ENCODE measurements around the gene ZNF821.
"Not testable (repeated sequence)": the region's sequence is repeated elsewhere in the genome, so short reads cannot be mapped to it uniquely, and the experiment has no call there.

The ZNF821 gene

GRCh38 chr16:71855937-71856662 is 27.9 kb downstream of the ZNF821 start:
- no peak for DNase-seq

DNA sequence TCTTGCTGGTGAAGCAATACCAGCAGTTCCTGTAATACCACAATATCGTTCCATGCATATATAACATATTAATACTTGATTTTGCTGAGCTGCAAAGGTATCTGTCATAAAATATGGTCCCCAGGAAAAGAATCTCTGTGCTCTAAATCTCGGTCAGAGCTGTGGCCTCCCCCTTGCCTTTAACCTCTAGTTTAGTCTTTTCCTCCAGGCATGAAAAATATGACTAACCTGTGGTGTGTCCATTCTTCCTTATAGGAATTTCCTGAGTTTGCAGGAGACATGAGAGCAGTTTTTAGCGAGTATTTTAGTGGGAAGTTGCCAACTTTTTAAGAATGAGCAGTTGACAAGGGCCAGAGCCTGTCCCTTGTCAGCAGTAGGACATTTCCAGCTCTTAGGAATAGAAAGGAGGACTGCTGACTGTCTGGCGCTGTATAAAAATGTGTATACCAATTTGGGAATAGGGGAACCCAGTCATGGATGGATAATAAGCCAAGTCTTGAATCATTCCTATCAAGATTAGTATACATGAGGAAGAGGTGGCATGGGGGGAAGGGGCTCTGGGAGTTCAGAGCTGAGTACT is 29.5 kb downstream of the ZNF821 start:
- DNase-seq: peak; percentile 24

- no peak for DNase-seq
Measured at GRCh38 chr16:71853413-71853812, 30.6 kb downstream of the ZNF821 start.

DNA sequence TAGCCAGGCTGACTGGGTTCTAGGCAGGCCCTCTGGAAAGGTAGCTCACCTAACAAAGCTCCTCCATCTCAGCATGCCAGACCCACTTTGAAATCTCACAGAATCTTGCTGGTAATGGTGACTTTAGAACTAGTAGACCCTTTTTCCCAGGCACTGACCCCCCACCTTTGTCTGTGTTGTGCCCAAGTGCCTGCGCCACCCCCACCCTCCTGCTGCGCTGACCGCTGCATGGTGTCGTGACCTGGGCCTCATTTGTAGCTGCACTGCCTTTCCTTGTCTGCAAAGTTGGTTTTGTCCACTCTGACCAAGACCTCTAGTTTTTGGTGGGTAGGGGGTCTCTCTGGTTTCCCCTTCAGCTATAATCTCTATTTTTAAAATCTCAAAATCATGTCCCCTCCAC is 31.4 kb downstream of the ZNF821 start:
- DNase-seq: no peak

DNA sequence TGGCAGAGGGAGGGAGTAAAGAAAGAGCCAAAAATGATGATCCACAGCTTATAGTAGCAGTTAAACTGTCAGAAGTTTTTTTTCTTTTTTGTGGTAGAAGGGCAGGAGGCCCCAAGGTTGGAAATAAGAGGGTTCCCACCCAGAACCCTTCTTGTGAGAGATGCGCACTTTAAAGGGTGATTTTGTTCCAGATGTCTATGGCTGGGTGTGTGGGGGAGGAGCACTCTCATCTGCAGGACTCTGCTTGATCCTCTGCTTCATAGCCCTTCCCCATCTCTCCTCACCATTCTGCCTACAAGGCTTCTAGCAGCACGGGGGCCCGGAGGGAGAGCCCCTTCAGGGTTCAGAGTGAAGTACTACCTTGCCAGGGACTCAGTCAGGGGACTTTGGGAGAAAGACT is 31.8 kb downstream of the ZNF821 start:
- no peak for DNase-seq

- DNase-seq: no peak
Measured at GRCh38 chr16:71851746-71852145, 32.2 kb downstream of the ZNF821 start.

DNA sequence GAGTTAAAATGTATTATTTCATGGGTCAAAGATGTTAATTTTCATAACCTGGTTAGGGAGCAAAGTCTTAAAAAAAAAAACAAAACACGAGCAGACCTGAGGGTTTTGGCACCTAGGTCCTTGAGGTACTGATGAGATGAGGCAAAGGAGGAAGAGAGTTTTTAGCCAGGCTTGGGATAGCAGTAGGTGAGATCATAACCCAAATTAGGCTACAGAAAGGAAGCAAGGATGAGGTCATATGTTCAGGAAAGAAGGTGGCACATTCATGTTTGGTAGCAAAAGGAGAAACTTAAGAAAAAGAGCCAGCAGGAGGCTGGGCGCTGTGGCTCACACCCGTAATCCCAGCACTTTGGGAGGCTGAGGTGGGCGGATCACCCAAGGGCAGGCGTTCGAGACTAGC is 35.4 kb downstream of the ZNF821 start:
- no peak for DNase-seq

DNA sequence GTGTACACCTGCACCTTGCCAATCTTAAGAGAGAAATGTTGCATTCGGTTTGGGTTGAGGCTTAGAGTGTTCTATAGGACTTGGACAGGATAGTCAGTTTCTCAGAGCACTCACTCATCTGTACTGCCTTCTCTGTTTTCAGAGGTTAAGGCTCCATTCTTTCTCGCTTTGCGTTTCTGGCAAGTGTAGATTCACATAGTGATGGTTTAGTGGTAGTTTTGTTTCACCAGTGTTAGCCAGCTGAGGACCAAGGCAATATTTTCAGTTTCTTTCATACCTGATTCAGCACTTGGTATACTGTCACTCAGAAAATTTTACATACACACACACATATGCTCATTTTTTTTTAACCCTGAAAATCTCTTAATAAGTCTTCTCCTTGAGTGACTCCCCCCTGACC is 36.9 kb downstream of the ZNF821 start:
- DNase-seq: no peak

DNA sequence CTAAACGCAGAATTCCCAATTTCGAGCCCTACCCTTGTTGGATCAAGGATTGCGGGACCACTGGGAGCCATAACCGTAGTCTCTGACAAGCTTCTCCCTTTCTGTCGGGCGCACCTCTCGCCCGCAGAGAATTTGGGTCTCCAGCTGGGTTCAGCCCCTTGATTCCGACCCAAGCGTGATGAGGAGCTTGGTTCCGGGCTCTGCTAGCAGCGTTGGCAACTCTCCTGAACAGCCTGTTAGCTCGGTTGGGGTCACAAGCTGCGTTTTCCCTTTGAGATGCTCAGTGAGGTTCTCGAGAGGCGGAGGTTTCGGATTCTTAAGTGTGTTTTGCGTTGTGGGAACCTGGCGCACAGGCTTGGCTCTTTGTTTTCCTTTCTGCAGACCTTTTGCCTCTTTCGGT is 37.6 kb downstream of the ZNF821 start:
- DNase-seq: peak; percentile 9

GRCh38 chr16:71845639-71846430 is 38.1 kb downstream of the ZNF821 start, which contains the start of gene ATXN1L:
Gene ATXN1L (plus strand): TSS chr16:71845976. CDS start chr16:71849741, 3,765 bp downstream.
- DNase-seq: peak; percentile 90

GRCh38 chr16:71843572-71843971 is 40.4 kb downstream of the ZNF821 start:
- DNase-seq: no peak

DNA sequence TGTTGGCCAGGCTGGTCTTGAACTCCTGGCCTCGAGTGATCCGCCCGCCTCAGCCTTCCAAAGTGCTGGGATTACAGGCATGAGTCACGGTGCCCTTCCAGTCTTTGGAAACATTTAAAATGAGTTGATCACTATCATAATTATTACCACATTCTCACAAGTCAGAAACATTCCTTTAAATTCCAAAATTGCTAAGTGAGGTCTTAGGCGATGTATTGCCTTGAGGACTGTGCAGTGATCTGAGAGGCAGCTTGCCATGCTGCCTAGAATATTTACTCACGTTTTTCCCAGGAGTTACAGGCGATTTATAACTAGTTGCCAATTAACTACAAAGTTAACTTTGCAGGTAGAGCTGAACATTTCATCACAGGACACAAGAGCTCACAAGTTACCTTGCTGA is 43.9 kb downstream of the ZNF821 start:
- DNase-seq: peak; percentile 36

DNA sequence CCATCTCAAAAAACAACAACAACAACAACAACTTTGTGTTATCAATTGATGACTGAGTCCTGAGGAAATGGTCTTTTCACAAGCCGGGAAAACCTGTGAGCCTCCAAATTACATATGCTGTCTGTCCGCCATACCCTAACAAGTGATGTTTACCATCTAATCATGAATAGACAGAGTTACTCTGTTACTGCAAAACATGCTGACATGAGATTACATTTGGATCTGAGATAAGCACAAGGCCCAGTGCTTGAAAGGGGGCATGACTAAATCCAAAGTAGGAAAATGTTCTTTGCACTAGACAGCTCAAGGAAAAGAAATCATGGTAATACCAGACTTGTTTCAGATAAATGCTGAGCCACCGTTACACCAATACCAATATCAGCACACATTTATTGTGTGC is 46.8 kb downstream of the ZNF821 start:
- no peak for DNase-seq

DNA sequence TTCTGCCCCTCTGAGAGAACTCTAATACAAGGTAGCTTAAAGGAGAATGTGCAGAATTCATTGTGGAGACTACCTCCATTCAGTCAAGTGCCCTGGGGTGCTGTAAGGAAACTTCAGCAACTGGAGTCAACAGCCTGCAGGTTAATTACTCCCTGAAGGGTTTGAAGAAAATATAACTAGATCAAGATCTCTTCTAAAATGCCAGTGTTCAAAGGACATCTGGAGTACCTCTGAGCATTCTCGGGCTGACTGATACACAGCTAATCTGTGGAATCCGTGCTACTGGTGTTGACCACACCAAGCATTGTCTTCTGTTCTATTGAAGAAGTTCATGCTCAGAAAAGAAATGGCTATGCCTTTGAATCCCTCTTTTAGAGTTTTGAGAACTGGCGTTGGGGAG is 49.7 kb downstream of the ZNF821 start:
- DNase-seq: no peak

DNA sequence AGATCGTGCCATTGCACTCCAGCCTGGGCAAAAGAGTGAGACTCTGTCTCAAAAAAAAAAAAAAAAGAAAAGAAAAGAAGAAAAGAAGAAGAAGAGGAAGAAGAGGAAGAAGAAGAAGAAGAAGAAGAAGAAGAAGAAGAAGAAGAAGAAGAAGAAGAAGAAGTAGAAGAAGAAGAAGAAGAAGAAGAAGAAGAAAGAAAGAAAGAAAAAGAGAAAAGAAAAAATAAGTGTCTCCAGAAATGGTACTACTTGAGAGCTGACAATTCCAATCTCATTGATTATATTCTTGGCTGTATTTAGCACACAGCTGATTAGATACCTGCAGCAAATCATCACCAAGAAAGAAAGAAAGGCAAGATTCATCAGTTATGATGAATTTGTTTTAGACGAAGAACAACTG is 51.9 kb downstream of the ZNF821 start:
- DNase-seq: not testable (repeated sequence)

DNA sequence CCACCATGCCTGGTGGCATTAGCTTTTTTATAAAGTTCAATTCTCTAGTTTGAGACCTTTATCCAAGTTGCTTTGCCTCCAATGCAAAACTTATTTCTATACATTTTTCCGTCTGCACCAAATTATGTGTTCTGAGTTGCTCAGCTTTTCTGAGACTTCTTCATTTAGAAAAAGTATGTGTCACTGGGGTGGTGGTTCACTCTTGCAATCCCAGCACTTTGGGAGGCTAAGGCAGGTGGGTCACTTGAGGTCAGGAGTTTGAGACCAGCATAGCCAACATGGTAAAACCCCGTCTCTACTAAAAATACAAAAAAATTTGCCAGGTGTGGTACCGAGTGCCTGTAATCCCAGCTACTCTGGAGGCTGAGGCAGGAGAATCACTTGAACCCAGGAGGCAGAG is 52.3 kb downstream of the ZNF821 start:
- not testable (repeated sequence) for DNase-seq

DNA sequence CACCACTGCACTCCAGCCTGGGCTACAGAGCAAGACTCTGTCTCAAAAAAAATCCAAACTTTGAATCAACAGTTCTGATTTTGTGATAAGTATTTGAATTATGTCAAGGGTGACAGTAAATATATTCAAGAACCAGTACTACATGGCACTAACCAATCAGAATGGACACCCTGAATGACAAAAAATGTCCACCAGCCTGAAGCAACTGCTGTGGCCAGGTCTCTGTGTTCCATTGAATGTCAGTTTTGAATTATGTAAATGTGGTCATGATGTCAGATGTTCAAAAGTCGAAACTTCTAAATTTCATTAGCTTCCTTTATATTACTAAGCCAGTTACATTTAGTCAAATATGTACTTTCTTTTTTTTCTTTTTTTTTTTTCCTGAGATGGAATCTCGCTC is 53.6 kb downstream of the ZNF821 start:
- DNase-seq: no peak

GRCh38 chr16:71826533-71827017 is 57.4 kb downstream of the ZNF821 start:
- no peak for DNase-seq

DNA sequence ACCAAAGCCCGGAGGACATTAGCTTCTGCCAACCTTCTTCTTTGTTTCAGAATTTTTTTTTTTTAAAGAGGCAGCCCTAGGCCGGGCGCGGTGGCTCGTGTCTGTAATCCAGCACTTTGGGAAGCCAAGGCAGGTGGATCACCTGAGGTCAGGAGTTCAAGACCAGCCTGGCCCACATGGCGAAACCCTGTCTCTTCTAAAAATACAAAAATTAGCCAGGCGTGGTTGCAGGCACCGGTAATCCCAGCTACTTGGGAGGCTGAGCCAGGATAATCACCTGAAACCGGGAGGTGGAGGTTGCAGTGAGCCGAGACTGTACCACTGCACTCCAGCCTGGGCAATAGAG is 66.9 kb downstream of the ZNF821 start:
- not testable (repeated sequence) for DNase-seq

DNA sequence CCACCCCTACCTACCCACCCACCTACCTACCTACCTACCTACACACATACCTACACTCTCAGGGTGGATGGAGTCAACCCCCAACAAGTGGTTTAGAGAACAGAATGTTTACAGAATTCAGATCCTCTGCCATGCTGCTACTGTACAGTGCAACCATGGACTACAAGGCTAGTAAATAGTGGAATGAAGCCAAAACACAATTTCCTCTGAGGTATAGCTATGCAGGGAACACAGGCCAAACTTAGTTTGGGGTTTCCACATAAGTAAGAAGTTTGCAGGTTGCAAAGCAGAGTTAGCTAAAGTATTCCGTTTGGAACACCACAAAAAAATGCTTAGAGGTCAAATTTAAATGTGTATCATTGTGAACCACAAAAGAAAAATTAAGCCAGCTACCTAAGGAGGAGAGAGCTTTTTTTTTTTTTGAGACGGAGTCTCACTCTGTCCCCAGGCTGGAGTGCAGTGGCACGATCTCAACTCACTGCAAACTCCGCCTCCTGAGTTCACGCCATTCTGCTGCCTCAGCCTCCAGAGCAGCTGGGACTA is 72.7 kb downstream of the ZNF821 start:
- no peak for DNase-seq

DNA sequence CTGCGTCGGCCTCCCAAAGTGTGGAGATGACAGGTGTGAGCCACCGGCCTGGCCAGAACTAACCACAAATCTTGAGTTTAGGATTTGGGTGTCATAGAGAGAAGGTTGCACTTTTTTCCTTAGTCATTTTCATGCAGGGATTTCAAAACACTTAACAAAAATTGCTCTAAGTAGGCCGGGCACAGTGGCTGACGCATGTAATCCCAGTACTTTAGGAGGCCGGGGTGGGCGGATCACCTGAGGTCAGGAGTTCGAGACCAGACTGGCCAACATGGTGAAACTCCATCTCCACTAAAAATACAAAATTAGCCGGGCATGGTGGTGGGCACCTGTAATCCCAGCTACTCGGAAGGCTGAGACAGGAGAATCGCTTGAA is 73.8 kb downstream of the ZNF821 start:
- DNase-seq: not testable (repeated sequence)
